ENCODE measurements around the gene FITM2. TPM values are rescaled to one million over a fixed set of nuclear protein-coding genes. Genes with fewer than 3 reads are reported as not detected.
"Not testable (repeated sequence)": the region's sequence is repeated elsewhere in the genome, so short reads cannot be mapped to it uniquely, and the experiment has no call there.

The FITM2 gene
- total RNA-seq, 2 experiments from 2014 or later, result 1.7 to 2.1 TPM

- H3K27me3 Mint-ChIP-seq (ENCODE audit: low read depth); H3K27ac Mint-ChIP-seq; H3K4me3 Mint-ChIP-seq; H3K4me1 Mint-ChIP-seq (ENCODE audit: low read depth); H3K9me3 Mint-ChIP-seq; intact Hi-C loops (cut with micrococcal nuclease); DNase-seq; H3K36me3 Mint-ChIP-seq (ENCODE audit: low read depth): not testable (repeated sequence)
- CTCF ChIA-PET, result interaction anchor here (0.8 to 0.9 kb wide), 3 partner anchors 38 to 387 kb away, joined by 3 read pairs; no protein-coding TSS in a partner anchor
Observed at GRCh38 chr20:44345941-44346340, 34.9 kb upstream of the FITM2 start.

GRCh38 chr20:44345147-44345546 is 34.1 kb upstream of the FITM2 start:
- H3K4me1 Mint-ChIP-seq (ENCODE audit: low read depth), result no peaks in the 10 kb centered on the region
- CTCF ChIA-PET, result interaction anchor here (0.8 to 0.9 kb wide), 2 partner anchors 39 to 128 kb away, joined by 3 read pairs; no protein-coding TSS in a partner anchor
- DNase-seq, result no peak
- H3K27me3 Mint-ChIP-seq (ENCODE audit: low read depth), result no peaks in the 10 kb centered on the region
- H3K27ac Mint-ChIP-seq, result no peak overlapping the region
- H3K9me3 Mint-ChIP-seq, result no peaks in the 10 kb centered on the region
- no peaks in the 10 kb centered on the region for H3K36me3 Mint-ChIP-seq (ENCODE audit: low read depth)
- no peak overlapping the region for H3K4me3 Mint-ChIP-seq
- intact Hi-C loops (cut with micrococcal nuclease), result no loop called here

GRCh38 chr20:44344723-44345122 is 33.7 kb upstream of the FITM2 start:
- Mint-ChIP-seq H3K4me1 (ENCODE audit: low read depth) (no peaks in the 10 kb centered on the region), H3K9me3 (no peaks in the 10 kb centered on the region), H3K36me3 (ENCODE audit: low read depth) (no peaks in the 10 kb centered on the region), H3K27me3 (ENCODE audit: low read depth) (no peaks in the 10 kb centered on the region), H3K4me3 (no peak overlapping the region), H3K27ac (no peak overlapping the region)
- CTCF ChIA-PET, result interaction anchor here (0.6 kb wide), 1 partner anchor 112 kb away, joined by 3 read pairs; no protein-coding TSS in a partner anchor
- intact Hi-C loops (cut with micrococcal nuclease), result no loop called here
- no peak for DNase-seq

GRCh38 chr20:44343162-44343675 is 32.2 kb upstream of the FITM2 start:
- Mint-ChIP-seq H3K36me3 (ENCODE audit: low read depth) (no peaks in the 10 kb centered on the region), H3K4me3 (no peak overlapping the region), H3K27me3 (ENCODE audit: low read depth) (no peaks in the 10 kb centered on the region), H3K9me3 (no peaks in the 10 kb centered on the region), H3K27ac (no peak overlapping the region), H3K4me1 (ENCODE audit: low read depth) (no peaks in the 10 kb centered on the region)
- DNase-seq, result no peak
- CTCF ChIA-PET, result no interaction called here
- intact Hi-C loops (cut with micrococcal nuclease), result no loop called here

GRCh38 chr20:44342248-44342647 is 31.2 kb upstream of the FITM2 start:
- no peak for DNase-seq
- H3K27ac Mint-ChIP-seq, result no peak overlapping the region
- no peaks in the 10 kb centered on the region for H3K27me3 Mint-ChIP-seq (ENCODE audit: low read depth)
- intact Hi-C loops (cut with micrococcal nuclease), result no loop called here
- H3K9me3 Mint-ChIP-seq, result no peaks in the 10 kb centered on the region
- CTCF ChIA-PET, result interaction anchor here (0.7 kb wide), 1 partner anchor 31 kb away, joined by 3 read pairs; the partner anchor contains the start of gene FITM2
- H3K4me3 Mint-ChIP-seq, result no peak overlapping the region
- H3K36me3 Mint-ChIP-seq (ENCODE audit: low read depth), result no peaks in the 10 kb centered on the region
- no peaks in the 10 kb centered on the region for H3K4me1 Mint-ChIP-seq (ENCODE audit: low read depth)

- Mint-ChIP-seq H3K36me3 (ENCODE audit: low read depth) (no peaks in the 10 kb centered on the region), H3K27me3 (ENCODE audit: low read depth) (peaks cover 4% of the 10 kb centered on the region), H3K9me3 (no peaks in the 10 kb centered on the region), H3K27ac (no peak within 1 kb of the TSS), H3K4me1 (ENCODE audit: low read depth) (no peaks in the 10 kb centered on the region), H3K4me3 (no peak within 1 kb of the TSS)
- DNase-seq, result no peak
- CTCF ChIA-PET, result no interaction called here
- intact Hi-C loops (cut with micrococcal nuclease), result no loop called here
Observed at GRCh38 chr20:44336725-44337380, 25.9 kb upstream of the FITM2 start, which contains the start of gene R3HDML. Gene R3HDML (plus strand): TSS chr20:44337043. CDS start chr20:44337158, 115 bp downstream.

GRCh38 chr20:44336086-44336485 is 25.1 kb upstream of the FITM2 start:
- intact Hi-C loops (cut with micrococcal nuclease), result no loop called here
- peaks cover 4% of the 10 kb centered on the region for H3K27me3 Mint-ChIP-seq (ENCODE audit: low read depth)
- no peaks in the 10 kb centered on the region for H3K4me1 Mint-ChIP-seq (ENCODE audit: low read depth)
- no peak overlapping the region for H3K4me3 Mint-ChIP-seq
- CTCF ChIA-PET, result no interaction called here
- DNase-seq, result no peak
- no peaks in the 10 kb centered on the region for H3K9me3 Mint-ChIP-seq
- no peaks in the 10 kb centered on the region for H3K36me3 Mint-ChIP-seq (ENCODE audit: low read depth)
- H3K27ac Mint-ChIP-seq, result no peak overlapping the region

- H3K4me3 Mint-ChIP-seq, result no peak overlapping the region
- H3K36me3 Mint-ChIP-seq (ENCODE audit: low read depth), result no peaks in the 10 kb centered on the region
- no peaks in the 10 kb centered on the region for H3K9me3 Mint-ChIP-seq
- CTCF ChIA-PET, result no interaction called here
- H3K27ac Mint-ChIP-seq, result no peak overlapping the region
- intact Hi-C loops (cut with micrococcal nuclease), result no loop called here
- H3K4me1 Mint-ChIP-seq (ENCODE audit: low read depth), result no peaks in the 10 kb centered on the region
- H3K27me3 Mint-ChIP-seq (ENCODE audit: low read depth), result peaks cover 4% of the 10 kb centered on the region
- no peak for DNase-seq
Observed at GRCh38 chr20:44335675-44336074, 24.7 kb upstream of the FITM2 start.

GRCh38 chr20:44334709-44335108 is 23.7 kb upstream of the FITM2 start:
- CTCF ChIA-PET, result no interaction called here
- no peaks in the 10 kb centered on the region for H3K36me3 Mint-ChIP-seq (ENCODE audit: low read depth)
- H3K4me1 Mint-ChIP-seq (ENCODE audit: low read depth), result no peaks in the 10 kb centered on the region
- H3K9me3 Mint-ChIP-seq, result no peaks in the 10 kb centered on the region
- no peak for DNase-seq
- no peak overlapping the region for H3K4me3 Mint-ChIP-seq
- no peak overlapping the region for H3K27ac Mint-ChIP-seq
- peaks cover 4% of the 10 kb centered on the region for H3K27me3 Mint-ChIP-seq (ENCODE audit: low read depth)
- intact Hi-C loops (cut with micrococcal nuclease), result no loop called here

GRCh38 chr20:44334306-44334705 is 23.3 kb upstream of the FITM2 start:
- intact Hi-C loops (cut with micrococcal nuclease), result no loop called here
- Mint-ChIP-seq H3K27ac (no peak overlapping the region), H3K9me3 (no peaks in the 10 kb centered on the region), H3K36me3 (ENCODE audit: low read depth) (no peaks in the 10 kb centered on the region), H3K4me3 (no peak overlapping the region), H3K27me3 (ENCODE audit: low read depth) (peaks cover 4% of the 10 kb centered on the region), H3K4me1 (ENCODE audit: low read depth) (no peaks in the 10 kb centered on the region)
- CTCF ChIA-PET, result no interaction called here
- no peak for DNase-seq

- no peaks in the 10 kb centered on the region for H3K9me3 Mint-ChIP-seq
- H3K4me1 Mint-ChIP-seq (ENCODE audit: low read depth), result no peaks in the 10 kb centered on the region
- CTCF ChIA-PET, result no interaction called here
Observed at GRCh38 chr20:44331201-44331600, 20.2 kb upstream of the FITM2 start.

GRCh38 chr20:44328428-44328827 is 17.4 kb upstream of the FITM2 start:
- H3K9me3 Mint-ChIP-seq, result no peaks in the 10 kb centered on the region
- intact Hi-C loops (cut with micrococcal nuclease), result no loop called here
- H3K4me3 Mint-ChIP-seq, result no peak overlapping the region
- H3K36me3 Mint-ChIP-seq (ENCODE audit: low read depth), result no peaks in the 10 kb centered on the region
- H3K4me1 Mint-ChIP-seq (ENCODE audit: low read depth), result no peaks in the 10 kb centered on the region
- no peaks in the 10 kb centered on the region for H3K27me3 Mint-ChIP-seq (ENCODE audit: low read depth)
- DNase-seq, result no peak
- CTCF ChIA-PET, result interaction anchor here (0.9 to 3.6 kb wide), 3 partner anchors 17 to 113 kb away, joined by 3 to 20 read pairs (median 4); partner anchors contain the start of gene FITM2
- H3K27ac Mint-ChIP-seq, result no peak overlapping the region

More at GRCh38 chr20:44331201-44331600, 20.2 kb upstream of the FITM2 start:
- no peaks in the 10 kb centered on the region for H3K36me3 Mint-ChIP-seq (ENCODE audit: low read depth)
- H3K27me3 Mint-ChIP-seq (ENCODE audit: low read depth), result no peaks in the 10 kb centered on the region
- intact Hi-C loops (cut with micrococcal nuclease), result no loop called here
- no peak overlapping the region for H3K27ac Mint-ChIP-seq
- DNase-seq, result no peak
- no peak overlapping the region for H3K4me3 Mint-ChIP-seq

- H3K4me3 Mint-ChIP-seq; H3K36me3 Mint-ChIP-seq (ENCODE audit: low read depth); H3K27ac Mint-ChIP-seq; H3K9me3 Mint-ChIP-seq; DNase-seq; intact Hi-C loops (cut with micrococcal nuclease); H3K4me1 Mint-ChIP-seq (ENCODE audit: low read depth); H3K27me3 Mint-ChIP-seq (ENCODE audit: low read depth): not testable (repeated sequence)
- CTCF ChIA-PET, result interaction anchor here (0.9 to 3.6 kb wide), 3 partner anchors 16 to 112 kb away, joined by 3 to 20 read pairs (median 4); partner anchors contain the start of gene FITM2
Observed at GRCh38 chr20:44327748-44328147, 16.7 kb upstream of the FITM2 start.
